Myocyte (in vitro differentiated cells): ENCODE measurements around the gene PROP1. TPM values are rescaled to one million over a fixed set of nuclear protein-coding genes. Genes with fewer than 3 reads are reported as not detected.
A peak's percentile ranks its signal among the peaks of the same experiment; 100 is the strongest.
"Not testable (repeated sequence)": the region's sequence is repeated elsewhere in the genome, so short reads cannot be mapped to it uniquely, and the experiment has no call there.

ENCODE experiments used
- DNase-seq: peaks from one replicate; pipeline ENCODE4 v3.0.0-alpha.2; 2012; ENCODE audit warnings: low read depth
- polyA plus RNA-seq: library from polyadenylated mRNA; unstranded; fragments of >200 nt; gene quantifications from one replicate; pipeline ENCODE4 v1.2.1, GENCODE V29; 2012; ENCODE audit warnings: missing spikeins
- total RNA-seq: library from RNA; depleted of rRNA; stranded (reverse); fragments of >200 nt; gene quantifications from 2 replicates; pipeline ENCODE4 v1.2.3, GENCODE V29; 2014

The PROP1 gene
- not detected in 2 replicates for total RNA-seq
- polyA plus RNA-seq = not detected

- no peak for DNase-seq
Measured at GRCh38 chr5:177995691-177996595, at the start of gene PROP1. Gene PROP1, minus strand, starts transcription at chr5:177996242. Its CDS starts 309 bp downstream, at chr5:177995933.

GRCh38 chr5:178019379-178020030 lies 23.5 kb upstream of the PROP1 start:
- not testable (repeated sequence) for DNase-seq

GRCh38 chr5:178012758-178013157 lies 16.7 kb upstream of the PROP1 start:
- not testable (repeated sequence) for DNase-seq

- peak; percentile 41 for DNase-seq
Measured at GRCh38 chr5:178011816-178012554, 15.9 kb upstream of the PROP1 start.

GRCh38 chr5:178007272-178007671 lies 11.2 kb upstream of the PROP1 start:
- DNase-seq = not testable (repeated sequence)

GRCh38 chr5:178006536-178007231 lies 10.6 kb upstream of the PROP1 start:
- peak; percentile 11 for DNase-seq

GRCh38 chr5:178006181-178006535 lies 10.1 kb upstream of the PROP1 start:
- DNase-seq = not testable (repeated sequence)

- no peak for DNase-seq
Measured at GRCh38 chr5:177997846-177998245, 1.8 kb upstream of the PROP1 start.

- DNase-seq = no peak
Measured at GRCh38 chr5:177997319-177997670, 1.3 kb upstream of the PROP1 start.

- DNase-seq = no peak
Measured at GRCh38 chr5:177996660-177997318, 747 bp upstream of the PROP1 start.

GRCh38 chr5:177994561-177995190 lies 1.4 kb downstream of the PROP1 start:
- DNase-seq = no peak

- no peak for DNase-seq
Measured at GRCh38 chr5:177994063-177994462, 2.0 kb downstream of the PROP1 start.

- DNase-seq = no peak
Measured at GRCh38 chr5:177992466-177992865, 3.6 kb downstream of the PROP1 start.

GRCh38 chr5:177988989-177989625 lies 6.9 kb downstream of the PROP1 start:
- DNase-seq = no peak

GRCh38 chr5:177987326-177987725 lies 8.7 kb downstream of the PROP1 start:
- no peak for DNase-seq

- DNase-seq = no peak
Measured at GRCh38 chr5:177985430-177986040, 10.5 kb downstream of the PROP1 start.

GRCh38 chr5:177984584-177985206 lies 11.3 kb downstream of the PROP1 start:
- DNase-seq = no peak

- DNase-seq = no peak
Measured at GRCh38 chr5:177983763-177984583, 12.1 kb downstream of the PROP1 start.
